Measurements from ENCODE around the gene FSCN2. TPM values are rescaled to one million over a fixed set of nuclear protein-coding genes. Genes with fewer than 3 reads are reported as not detected.
"Not testable (repeated sequence)": the region's sequence is repeated elsewhere in the genome, so short reads cannot be mapped to it uniquely, and the experiment has no call there.

Gene FSCN2
- total RNA-seq, 1 donor from 2014 or later = 0.26 TPM

GRCh38 chr17:81526662-81527571 is 1.3 kb upstream of the FSCN2 start:
- DNase-seq (ENCODE audit: low read depth in 2 of 2) = no peak

GRCh38 chr17:81528384-81528650 is 140 bp downstream of the FSCN2 start:
- no peak for DNase-seq (ENCODE audit: low read depth in 2 of 2)

- DNase-seq (ENCODE audit: low read depth in 2 of 2) = no peak
These were observed 667 bp downstream of the FSCN2 start for GRCh38 chr17:81528651-81529436.

- no peak for DNase-seq (ENCODE audit: low read depth in 2 of 2)
These were observed 1.2 kb downstream of the FSCN2 start for GRCh38 chr17:81529437-81529803.

GRCh38 chr17:81531013-81531412 is 2.8 kb downstream of the FSCN2 start:
- not testable (repeated sequence) for DNase-seq (ENCODE audit: low read depth in 2 of 2)

- not testable (repeated sequence) for DNase-seq (ENCODE audit: low read depth in 2 of 2)
These were observed 3.8 kb downstream of the FSCN2 start for GRCh38 chr17:81531998-81532404.

- no peak for DNase-seq (ENCODE audit: low read depth in 2 of 2)
These were observed 4.5 kb downstream of the FSCN2 start for GRCh38 chr17:81532490-81533287.

- DNase-seq (ENCODE audit: low read depth in 2 of 2) = no peak
These were observed 5.4 kb downstream of the FSCN2 start for GRCh38 chr17:81533339-81534141.

GRCh38 chr17:81534157-81535006 is 6.2 kb downstream of the FSCN2 start:
- DNase-seq (ENCODE audit: low read depth in 2 of 2) = no peak

GRCh38 chr17:81535007-81535328 is 6.8 kb downstream of the FSCN2 start:
- DNase-seq (ENCODE audit: low read depth in 2 of 2) = no peak

- no peak for DNase-seq (ENCODE audit: low read depth in 2 of 2)
These were observed 7.5 kb downstream of the FSCN2 start for GRCh38 chr17:81535480-81536298.

GRCh38 chr17:81536299-81537290 is 8.4 kb downstream of the FSCN2 start:
- no peak for DNase-seq (ENCODE audit: low read depth in 2 of 2)

- no peak for DNase-seq (ENCODE audit: low read depth in 2 of 2)
These were observed 9.2 kb downstream of the FSCN2 start for GRCh38 chr17:81537343-81537855.

- DNase-seq (ENCODE audit: low read depth in 2 of 2) = no peak
These were observed 9.8 kb downstream of the FSCN2 start for GRCh38 chr17:81537856-81538555.

GRCh38 chr17:81538651-81539570 is 10.7 kb downstream of the FSCN2 start:
- DNase-seq (ENCODE audit: low read depth in 2 of 2) = no peak

GRCh38 chr17:81539571-81539900 is 11.4 kb downstream of the FSCN2 start:
- DNase-seq (ENCODE audit: low read depth in 2 of 2) = no peak
